Endothelial cell of umbilical vein (primary cell): ENCODE data around the gene GUCY1B1.

Experiments
- EZH2 ChIP-seq: IDR thresholded peaks from 2 replicates; pipeline ENCODE4 v1.6.1; 2012; ENCODE audit warnings: borderline replicate concordance, low read depth, mild to moderate bottlenecking, moderate library complexity, low read length, inconsistent platforms; ENCODE audit not compliant: severe bottlenecking
- FOS ChIP-seq: IDR thresholded peaks from 2 replicates; pipeline ENCODE4 v1.6.1; 2011; ENCODE audit warnings: mild to moderate bottlenecking, low read length, moderate library complexity, borderline replicate concordance; ENCODE audit not compliant: insufficient read depth
- GATA2 ChIP-seq: IDR thresholded peaks from 2 replicates; pipeline ENCODE4 v1.7.0; 2011; ENCODE audit warnings: low read depth, mild to moderate bottlenecking, moderate library complexity, mixed read lengths, low read length; ENCODE audit not compliant: insufficient read length, insufficient read depth
- JUN ChIP-seq: IDR thresholded peaks from 2 replicates; pipeline ENCODE4 v1.6.1; 2011; ENCODE audit warnings: borderline replicate concordance, low read depth; ENCODE audit not compliant: insufficient read length, insufficient read depth
- MYC ChIP-seq: IDR thresholded peaks from one replicate; pipeline ENCODE4 v1.6.1; 2011; ENCODE audit warnings: mild to moderate bottlenecking, low read depth, low read length
- POLR2A ChIP-seq: IDR thresholded peaks from 2 replicates; pipeline ENCODE4 v1.6.1; 2012; ENCODE audit warnings: low read depth, mild to moderate bottlenecking, control low read depth, low read length
- POLR2AphosphoS5 ChIP-seq: IDR thresholded peaks from 2 replicates; pipeline ENCODE4 v1.6.1; 2012; ENCODE audit warnings: low read depth, mild to moderate bottlenecking, control low read depth, low read length, moderate library complexity; ENCODE audit not compliant: insufficient read depth
- TF ChIP-seq, protein P1 (sequence below), 2 donors: IDR thresholded peaks; 1 replicate in 1 of 2; 2 replicates in 1 of 2; pipeline ENCODE4 v1.5.1; 2011; ENCODE audit warnings: low read length in 2 of 2, mild to moderate bottlenecking in 2 of 2, moderate library complexity in 2 of 2, control low read depth in 1 of 2, inconsistent platforms in 1 of 2, low read depth in 1 of 2; ENCODE audit not compliant: insufficient read depth in 1 of 2; ENCODE audit errors: extremely low read depth in 1 of 2
- TF ChIP-seq, protein P2 (sequence below): IDR thresholded peaks from 2 replicates; pipeline ENCODE4 v1.6.1; 2011; ENCODE audit not compliant: insufficient read depth, insufficient read length

DNA sequence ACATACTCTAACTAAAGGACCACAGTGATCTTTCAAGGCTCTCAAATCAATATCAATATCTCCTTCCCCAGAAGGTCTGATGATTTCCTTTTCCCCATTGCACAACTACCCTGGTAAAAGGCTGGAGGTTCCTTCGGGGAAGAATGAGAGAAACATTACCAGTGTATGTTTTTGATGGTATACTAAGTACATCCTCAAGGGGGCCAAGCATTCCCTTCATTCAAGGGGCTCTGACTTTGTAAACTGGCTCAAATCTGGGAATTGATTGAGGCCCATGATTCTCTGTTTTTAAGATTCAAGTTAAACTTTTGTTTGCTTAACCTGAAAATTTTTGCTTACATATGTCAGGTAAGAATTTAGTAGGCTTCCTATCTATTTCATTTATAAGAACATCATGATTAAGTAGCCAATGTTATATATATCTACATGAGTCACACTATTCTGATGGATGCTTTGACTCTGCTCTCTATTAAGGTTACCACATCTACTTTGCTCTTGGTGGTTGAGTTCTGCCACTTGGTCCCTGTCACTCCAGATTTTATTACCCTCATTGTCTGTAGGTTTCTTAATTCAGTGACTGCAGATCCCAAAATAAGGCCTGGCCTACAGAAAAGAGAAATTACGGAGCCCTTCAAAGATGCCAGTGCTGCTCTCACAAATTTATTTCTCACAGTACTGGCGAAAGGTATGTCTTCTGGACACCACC lies 16.4 kb upstream of the GUCY1B1 start:
- TF ChIP-seq, protein P1, sequence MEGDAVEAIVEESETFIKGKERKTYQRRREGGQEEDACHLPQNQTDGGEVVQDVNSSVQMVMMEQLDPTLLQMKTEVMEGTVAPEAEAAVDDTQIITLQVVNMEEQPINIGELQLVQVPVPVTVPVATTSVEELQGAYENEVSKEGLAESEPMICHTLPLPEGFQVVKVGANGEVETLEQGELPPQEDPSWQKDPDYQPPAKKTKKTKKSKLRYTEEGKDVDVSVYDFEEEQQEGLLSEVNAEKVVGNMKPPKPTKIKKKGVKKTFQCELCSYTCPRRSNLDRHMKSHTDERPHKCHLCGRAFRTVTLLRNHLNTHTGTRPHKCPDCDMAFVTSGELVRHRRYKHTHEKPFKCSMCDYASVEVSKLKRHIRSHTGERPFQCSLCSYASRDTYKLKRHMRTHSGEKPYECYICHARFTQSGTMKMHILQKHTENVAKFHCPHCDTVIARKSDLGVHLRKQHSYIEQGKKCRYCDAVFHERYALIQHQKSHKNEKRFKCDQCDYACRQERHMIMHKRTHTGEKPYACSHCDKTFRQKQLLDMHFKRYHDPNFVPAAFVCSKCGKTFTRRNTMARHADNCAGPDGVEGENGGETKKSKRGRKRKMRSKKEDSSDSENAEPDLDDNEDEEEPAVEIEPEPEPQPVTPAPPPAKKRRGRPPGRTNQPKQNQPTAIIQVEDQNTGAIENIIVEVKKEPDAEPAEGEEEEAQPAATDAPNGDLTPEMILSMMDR (IDR thresholded peaks at IDR 0.05; ENCODE audit: extremely low read depth in 1 of 2, insufficient read depth in 1 of 2, low read depth in 1 of 2, low read length in 2 of 2): no peak
- TF ChIP-seq POLR2AphosphoS5 (no peak), POLR2A (no peak), FOS (no peak), JUN (no peak), GATA2 (no peak), EZH2 (no peak), MYC (no peak)
- TF ChIP-seq, protein P2, sequence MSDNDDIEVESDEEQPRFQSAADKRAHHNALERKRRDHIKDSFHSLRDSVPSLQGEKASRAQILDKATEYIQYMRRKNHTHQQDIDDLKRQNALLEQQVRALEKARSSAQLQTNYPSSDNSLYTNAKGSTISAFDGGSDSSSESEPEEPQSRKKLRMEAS: no peak
